T47D (cell line): Measurements from ENCODE around the gene CYP19A1.
A peak's percentile ranks its signal among the peaks of the same experiment; 100 is the strongest.

Source experiments
- DNase-seq, 2 experiments: peaks; one replicate each; pipeline versions ENCODE4 v3.0.0 to v3.0.0-alpha.2; 2011 to 2012; ENCODE audit warnings: low read depth in 1 of 2, low spot score in 1 of 2
- JUND ChIP-seq: IDR thresholded peaks from 2 replicates; pipeline ENCODE4 v1.6.1; 2012; ENCODE audit warnings: low read depth
- in situ Hi-C: cut with HindIII; loops from 2 replicates; pipeline ENCODE4 v1.10.0; 2016; ENCODE audit warnings: low sequenced_read_pairs, low pct_unique_long_range_greater_than_20kb

CYP19A1 gene

DNA sequence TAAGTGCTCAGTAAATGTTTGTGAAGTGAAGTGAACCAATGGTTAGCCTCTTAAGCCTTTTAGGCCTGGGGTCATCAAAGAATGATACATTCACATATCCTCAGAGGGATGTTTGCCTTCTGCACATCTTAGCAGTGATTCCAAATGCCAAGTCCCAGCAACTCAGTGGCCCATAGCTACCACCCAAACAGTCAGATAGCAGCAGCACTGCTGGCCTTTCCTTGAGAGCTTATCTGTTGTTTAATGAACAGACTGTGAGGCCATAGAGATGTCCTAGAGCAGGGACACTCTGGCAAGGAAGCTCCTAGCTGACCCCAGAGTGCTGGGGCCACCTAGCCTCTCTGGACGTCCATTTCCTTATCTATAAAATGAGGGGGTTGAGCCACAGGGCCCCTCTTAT, 86.8 kb downstream of the CYP19A1 start:
- TF ChIP-seq JUND: no peak
- in situ Hi-C loops: no loop called here
- no peak for DNase-seq

DNA sequence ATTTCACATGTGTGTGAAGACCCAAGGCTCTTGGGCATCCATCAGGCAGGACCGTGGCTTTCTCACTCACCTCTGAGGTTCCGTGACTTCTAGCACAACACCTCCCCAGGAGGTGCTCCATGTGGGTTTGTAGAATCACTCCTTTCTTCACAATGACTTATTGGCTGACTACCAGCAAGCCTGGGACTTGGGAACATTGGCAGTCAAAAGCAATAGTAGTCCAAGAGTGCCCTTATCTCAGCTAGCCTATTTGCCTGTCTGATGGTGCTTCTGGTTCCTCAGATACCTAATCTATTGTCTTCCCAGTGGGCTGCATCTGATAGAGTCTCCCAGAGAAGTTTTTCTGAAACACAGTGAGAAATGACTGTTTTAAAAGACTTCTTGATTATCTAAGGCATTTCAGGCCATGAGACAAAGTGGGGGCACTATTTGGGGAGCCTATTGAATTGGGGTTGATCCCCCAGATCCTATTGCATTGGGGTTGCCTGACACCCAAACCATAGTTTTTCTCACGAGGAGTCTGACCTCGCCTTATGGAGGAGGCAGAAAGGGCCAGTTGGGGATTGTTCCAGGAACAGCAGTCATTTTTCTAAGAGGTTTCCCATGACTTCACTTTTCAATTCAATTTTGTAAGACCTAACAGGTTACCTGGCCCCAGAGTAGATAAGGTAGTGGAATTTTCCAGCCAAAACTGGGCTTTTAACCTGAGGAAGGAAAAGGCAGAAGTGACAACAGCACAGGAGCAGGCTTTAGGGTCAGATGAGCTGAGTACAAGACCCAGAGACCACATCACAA, 88.0 kb downstream of the CYP19A1 start:
- TF ChIP-seq JUND: no peak
- in situ Hi-C loops: no loop called here
- DNase-seq: no peak

DNA sequence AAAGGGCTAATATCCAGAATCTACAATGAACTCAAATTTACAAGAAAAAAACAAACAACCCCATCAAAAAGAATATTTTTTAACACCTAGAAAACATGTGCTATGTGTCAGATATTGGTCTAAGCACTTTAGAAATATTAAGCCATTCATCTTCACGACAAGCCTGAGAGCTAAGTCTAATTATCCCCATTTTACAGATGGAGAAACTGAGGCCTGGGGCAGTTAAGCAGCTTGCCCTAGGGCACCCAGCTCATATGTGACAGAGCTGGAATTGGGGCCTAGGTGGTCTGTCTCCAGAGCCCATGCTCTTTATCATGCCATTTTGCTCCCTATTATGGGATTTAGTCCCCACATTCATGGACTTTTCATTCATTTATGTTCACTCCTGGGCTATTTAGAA, 92.8 kb downstream of the CYP19A1 start:
- TF ChIP-seq JUND: no peak
- in situ Hi-C loops: no loop called here
- no peak for DNase-seq

DNA sequence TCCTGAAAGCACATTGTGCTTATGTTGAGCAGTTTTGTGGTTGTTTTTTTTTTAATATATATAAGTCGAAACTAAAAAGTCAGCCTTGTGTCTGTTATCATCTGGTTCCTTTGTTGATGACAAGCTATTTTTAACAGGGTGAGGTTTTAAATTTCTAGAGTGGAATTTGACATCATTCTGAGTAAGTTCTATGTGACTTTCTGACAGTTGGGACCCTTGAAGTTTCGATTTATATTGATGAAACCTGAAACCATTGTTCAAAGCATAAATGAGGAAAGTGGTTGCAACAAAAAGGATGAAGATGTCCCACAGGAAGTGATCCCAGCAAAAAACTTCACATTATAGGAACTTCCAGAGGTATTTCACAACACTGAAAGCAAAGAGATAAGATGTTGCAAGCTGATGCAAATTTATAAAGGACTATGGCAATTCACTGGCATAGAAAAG, 94.0 kb downstream of the CYP19A1 start:
- in situ Hi-C loops: no loop called here
- DNase-seq: no peak
- no peak for TF ChIP-seq JUND

DNA sequence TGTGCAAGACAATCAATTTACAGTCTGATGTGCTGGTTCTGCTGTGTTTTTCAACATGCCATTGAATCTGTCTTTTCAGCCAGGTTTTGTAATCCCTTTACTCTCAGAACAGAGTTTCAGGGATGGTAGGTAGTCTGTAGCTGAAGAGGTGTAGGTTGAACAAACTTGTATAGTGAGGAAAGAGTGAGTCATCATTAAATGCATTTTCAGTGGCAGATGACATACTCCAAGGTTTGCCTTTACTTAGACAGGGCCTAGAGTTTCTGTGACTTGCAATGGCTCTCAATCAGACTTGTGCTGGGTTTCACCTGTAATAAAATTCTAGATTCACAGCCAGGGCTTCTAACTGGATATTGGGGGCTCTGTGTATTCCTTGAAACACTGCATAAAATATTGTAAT, 94.6 kb downstream of the CYP19A1 start:
- DNase-seq: peak in 1 of 2 experiments; percentile 19
- no peak for TF ChIP-seq JUND
- in situ Hi-C loops: no loop called here

- peak in 1 of 2 experiments; percentile 16 for DNase-seq
- in situ Hi-C loops: no loop called here
- TF ChIP-seq JUND: no peak
Observed at GRCh38 chr15:51240066-51240465, 98.3 kb downstream of the CYP19A1 start.

DNA sequence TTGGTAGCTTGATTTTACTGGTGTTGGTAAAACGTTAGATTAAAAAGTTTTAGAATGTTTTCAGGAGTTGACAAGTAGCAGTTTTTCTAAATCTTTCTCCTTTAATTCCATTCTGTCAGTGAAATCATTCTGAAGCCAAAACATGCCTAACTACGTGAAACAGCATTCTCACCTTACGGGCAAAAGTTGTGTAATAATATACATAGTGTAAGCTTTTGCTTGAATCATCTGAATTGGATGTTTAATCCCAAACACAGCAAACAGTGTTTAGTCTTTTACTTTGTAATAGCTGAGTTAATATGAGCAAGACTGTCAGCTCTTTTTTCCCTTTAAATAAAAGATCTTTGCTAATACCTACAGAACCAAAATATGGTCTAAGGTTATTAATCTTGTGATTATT, 100.6 kb downstream of the CYP19A1 start:
- in situ Hi-C loops: no loop called here
- DNase-seq: no peak
- TF ChIP-seq JUND: no peak

DNA sequence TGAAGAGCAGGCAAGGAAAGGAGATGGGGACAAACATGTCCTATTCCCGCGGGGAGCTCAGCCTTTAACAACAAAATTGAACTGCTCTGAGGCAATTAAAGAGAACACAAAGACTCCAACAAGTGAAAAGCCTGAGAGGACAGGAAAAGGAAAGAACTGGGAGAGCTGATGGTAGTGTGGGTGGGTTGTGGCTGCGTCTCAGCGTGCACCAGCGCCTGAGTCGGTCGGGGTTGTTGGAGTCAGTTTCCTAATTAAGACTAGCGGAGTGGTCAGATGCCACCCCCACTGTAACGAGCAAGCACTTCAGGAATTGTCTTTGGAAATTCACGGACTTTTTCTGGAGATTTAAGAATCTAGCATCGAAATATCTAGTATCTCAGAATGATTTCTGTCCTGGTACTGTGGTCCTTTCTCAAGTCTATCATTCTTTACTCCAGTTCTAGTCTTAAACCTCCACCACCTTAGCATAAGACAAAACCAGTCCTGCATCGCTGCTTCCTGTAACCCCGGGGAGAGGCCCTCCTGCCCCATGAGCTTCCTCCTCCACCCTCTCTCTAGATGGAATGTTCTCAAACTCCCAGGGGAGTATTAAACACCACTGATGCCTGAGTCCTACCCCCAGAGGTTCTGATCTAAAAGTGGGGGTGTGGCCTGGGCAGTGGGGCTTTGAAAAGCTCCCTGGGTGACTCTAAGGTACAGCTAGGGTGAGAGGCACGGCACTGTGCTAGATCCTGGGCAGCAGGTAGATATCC, 104.0 kb downstream of the CYP19A1 start:
- DNase-seq: no peak
- TF ChIP-seq JUND: no peak
- in situ Hi-C loops: no loop called here

- no peak for DNase-seq
- in situ Hi-C loops: no loop called here
- TF ChIP-seq JUND: no peak
Observed at GRCh38 chr15:51232581-51232980, 105.8 kb downstream of the CYP19A1 start.

GRCh38 chr15:51229907-51230330, 108.5 kb downstream of the CYP19A1 start:
- DNase-seq: peak in 1 of 2 experiments; percentile 10
- no peak for TF ChIP-seq JUND
- in situ Hi-C loops: no loop called here

- TF ChIP-seq JUND: no peak
- in situ Hi-C loops: no loop called here
- peak in 1 of 2 experiments; percentile 7 for DNase-seq
Observed at GRCh38 chr15:51227940-51228732, 110.3 kb downstream of the CYP19A1 start.

- no peak for TF ChIP-seq JUND
- in situ Hi-C loops: no loop called here
- DNase-seq: no peak
Observed at GRCh38 chr15:51226576-51227210, 111.7 kb downstream of the CYP19A1 start.
